OCI-LY7 (cell line): ENCODE results near the gene NMNAT1.

ENCODE experiments used
- CTCF ChIP-seq: fragments of 200-600 bp; sonication (generic); conservative IDR thresholded peaks from 2 replicates; pipeline ENCODE4 v1.5.1; 2014; ENCODE audit warnings: mild to moderate bottlenecking, antibody characterized with exemption, low read length, moderate library complexity, mixed read lengths
- EZH2phosphoT487 ChIP-seq: fragments of 200-600 bp; sonication (generic); IDR thresholded peaks from 2 replicates; pipeline ENCODE4 v1.6.1; 2018; ENCODE audit warnings: low read depth, borderline replicate concordance, mild to moderate bottlenecking, mixed run types, antibody characterized with exemption, low read length, moderate library complexity, mixed read lengths

- TF ChIP-seq CTCF (no peak), EZH2phosphoT487 (no peak)
Measured at GRCh38 chr1:9912264-9912936, 30.9 kb upstream of the NMNAT1 start.
